Fibroblast of skin of abdomen (primary cell): ENCODE measurements around the gene SH3GL1.

ENCODE experiments used
- DNase-seq: peaks from one replicate; pipeline ENCODE4 v3.0.0-alpha.2; 2013

SH3GL1 gene

DNA sequence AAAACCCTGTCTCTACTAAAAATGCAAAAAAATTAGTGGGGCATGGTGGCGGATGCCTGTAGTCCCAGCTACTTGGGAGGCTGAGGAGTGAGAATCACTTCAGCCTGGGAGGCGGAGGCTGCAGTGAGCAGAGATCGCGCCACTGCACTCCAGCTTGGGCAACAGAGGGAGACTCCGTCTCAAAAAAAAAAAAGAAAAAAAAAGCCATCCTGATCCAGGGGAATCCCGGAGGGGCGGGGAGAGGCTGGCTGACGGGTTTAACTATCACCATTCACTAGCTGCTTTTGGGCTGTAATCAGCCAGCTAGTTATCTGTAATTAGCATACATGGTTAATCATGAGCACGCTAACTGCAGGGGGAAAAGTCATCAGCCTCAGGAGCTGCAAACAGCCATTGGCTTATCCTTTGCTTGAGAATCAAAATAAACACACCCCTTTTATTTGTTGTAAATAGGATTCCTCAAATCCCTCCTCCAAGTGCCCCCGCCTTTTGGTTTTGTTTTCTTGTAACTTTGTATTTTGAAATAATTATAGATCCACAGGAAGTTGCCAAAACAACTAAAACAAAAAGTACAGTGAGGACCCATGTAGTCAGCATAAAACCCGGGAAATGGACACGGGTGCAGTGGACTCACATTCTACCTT, 86.4 kb downstream of the SH3GL1 start:
- no peak for DNase-seq
